ENCODE results near the gene AUNIP.

Gene AUNIP, protein sequence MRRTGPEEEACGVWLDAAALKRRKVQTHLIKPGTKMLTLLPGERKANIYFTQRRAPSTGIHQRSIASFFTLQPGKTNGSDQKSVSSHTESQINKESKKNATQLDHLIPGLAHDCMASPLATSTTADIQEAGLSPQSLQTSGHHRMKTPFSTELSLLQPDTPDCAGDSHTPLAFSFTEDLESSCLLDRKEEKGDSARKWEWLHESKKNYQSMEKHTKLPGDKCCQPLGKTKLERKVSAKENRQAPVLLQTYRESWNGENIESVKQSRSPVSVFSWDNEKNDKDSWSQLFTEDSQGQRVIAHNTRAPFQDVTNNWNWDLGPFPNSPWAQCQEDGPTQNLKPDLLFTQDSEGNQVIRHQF

DNA sequence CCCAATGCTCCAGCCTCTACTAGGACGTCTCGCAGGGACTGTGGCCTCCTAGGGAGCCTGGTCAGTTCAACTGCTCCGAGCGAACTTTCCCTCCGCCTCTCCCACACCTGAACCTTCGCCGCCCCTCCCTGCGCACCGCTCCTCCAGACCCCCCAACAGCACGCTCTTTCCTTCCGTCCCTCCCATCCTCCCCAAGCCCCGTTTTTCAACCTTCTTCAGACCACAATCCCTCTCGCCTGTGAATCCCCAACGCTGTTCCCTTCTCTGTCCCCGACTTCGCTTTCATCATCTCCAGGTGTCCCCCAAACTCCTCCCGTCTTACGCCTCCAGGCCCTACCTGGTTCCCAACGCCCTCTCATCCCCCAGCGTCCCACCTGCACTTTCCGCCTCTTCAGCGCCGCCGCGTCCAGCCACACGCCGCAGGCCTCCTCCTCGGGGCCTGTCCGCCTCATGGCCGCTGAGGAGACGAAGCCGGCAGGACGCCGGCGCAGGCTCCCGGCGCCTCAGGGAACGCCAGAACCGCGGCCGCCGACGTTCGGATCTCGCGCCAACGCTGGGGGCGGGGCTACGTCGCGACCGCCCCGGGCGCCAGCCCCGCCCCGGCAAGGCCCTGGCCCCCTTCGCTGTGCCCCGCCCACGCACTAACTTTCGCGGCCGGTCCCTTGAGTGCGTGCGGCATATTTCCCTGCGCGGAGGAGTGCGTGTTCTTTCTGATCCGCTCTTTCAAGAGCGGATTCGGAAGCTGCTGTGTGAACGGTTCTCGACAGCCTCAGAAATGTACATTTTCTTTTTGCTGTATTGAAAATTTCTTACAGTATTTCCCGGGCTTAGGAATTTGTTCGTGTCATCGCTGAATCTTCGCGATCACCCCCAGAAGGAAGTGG is at the start of gene AUNIP:
Gene AUNIP (minus strand): TSS at position 552 of the 884 bp plus-strand sequence. CDS start 100 bp downstream, at position 452.
- DNase-seq: peak; percentile 94

DNA sequence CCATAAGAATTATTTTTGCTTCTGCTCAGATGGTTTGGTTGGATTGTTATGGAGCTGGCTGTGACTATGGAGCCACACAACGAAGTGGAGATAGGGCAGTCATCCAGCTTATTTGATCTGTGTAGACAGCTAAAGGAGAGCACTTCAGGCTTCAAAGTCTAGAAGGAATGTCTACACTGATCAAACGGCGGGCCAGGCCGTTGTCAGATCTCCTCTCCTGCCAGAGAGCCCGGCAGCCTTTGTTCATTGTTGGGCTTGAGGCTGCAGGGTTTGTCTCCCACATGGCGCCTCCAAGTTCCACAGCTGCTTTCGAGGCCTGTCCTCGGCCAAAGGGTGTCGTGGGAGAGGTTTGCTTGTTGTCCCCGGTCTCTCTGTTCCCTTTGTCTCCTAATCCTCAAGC is 49.8 kb upstream of the AUNIP start:
- DNase-seq: no peak

GRCh38 chr1:25908161-25908560 is 48.9 kb upstream of the AUNIP start:
- DNase-seq: no peak

GRCh38 chr1:25907601-25908000 is 48.3 kb upstream of the AUNIP start:
- DNase-seq: no peak

DNA sequence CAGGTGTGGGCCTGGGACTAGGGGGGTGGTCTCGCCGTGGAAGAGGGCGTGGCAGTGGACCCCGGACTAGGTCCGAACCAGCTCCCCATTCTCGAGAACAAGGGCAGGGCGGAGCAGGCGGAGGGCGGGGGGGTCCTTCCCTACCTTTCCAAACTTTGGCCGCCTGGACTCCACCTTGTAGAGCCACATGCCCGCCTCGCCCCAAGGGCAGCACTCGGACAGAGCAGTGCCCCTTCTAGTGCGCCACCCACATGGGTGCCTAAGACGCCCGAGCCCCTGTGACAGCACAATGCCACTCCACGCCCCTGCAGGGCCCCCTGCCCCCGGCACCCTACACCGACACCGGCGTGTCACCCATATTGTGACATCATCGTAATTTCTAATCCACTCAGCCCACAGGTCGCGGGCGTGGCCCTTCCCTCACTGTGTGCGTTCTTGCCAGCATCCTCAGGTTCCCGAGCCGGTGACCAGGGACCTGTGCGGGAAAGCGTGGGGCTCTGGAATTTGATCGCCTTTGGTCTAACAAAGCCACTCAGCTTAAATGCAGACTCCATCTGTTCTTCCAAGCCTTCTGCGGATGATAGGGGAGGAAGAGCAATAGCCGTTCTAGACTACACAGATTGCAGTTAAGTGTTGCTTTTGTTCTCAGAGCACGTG is 47.5 kb upstream of the AUNIP start:
- peak; percentile 52 for DNase-seq

GRCh38 chr1:25905680-25906643 is 46.7 kb upstream of the AUNIP start, which contains the start of gene STMN1:
Gene STMN1, minus strand, starts transcription at chr1:25906419. Its CDS starts 1,743 bp downstream, at chr1:25904676.
- peak; percentile 94 for DNase-seq

DNA sequence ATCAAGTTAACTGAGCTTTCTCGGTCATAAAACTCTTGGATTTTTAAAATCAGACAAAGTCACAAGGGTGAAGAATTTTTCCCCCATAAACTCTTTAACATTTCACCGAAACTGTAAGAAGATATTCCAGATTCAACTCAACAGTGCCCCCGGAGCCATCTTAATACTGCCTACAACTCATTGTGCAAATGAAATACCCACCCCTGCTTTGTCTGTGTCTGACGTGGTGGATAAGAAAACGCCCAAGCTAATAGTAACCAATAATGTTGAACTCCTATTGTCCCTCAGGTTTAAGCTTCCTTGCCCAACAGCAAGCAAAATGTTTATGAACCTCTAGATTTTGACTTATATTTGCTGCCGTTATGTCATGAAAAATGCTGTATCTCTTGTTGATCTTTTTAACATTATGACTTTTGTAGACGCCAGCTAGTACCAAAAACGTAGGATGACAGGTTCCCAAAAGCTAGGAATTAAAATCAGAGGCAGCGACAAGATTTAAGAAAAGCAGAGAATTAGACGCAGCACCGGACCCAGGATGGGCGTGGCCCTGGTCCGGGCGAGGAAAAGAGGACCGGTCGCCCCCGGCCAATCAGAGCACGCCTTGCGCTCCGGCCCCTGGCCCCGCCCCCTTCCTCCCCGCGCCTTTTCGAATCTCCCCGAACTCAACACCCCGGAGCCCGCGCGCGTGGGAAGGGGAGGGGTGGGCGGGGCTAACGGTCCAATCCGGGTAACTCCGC is 45.9 kb upstream of the AUNIP start:
- DNase-seq: peak; percentile 98

GRCh38 chr1:25903986-25904385 is 44.7 kb upstream of the AUNIP start:
- no peak for DNase-seq

- no peak for DNase-seq
Observed at GRCh38 chr1:25902462-25902861, 43.2 kb upstream of the AUNIP start.

DNA sequence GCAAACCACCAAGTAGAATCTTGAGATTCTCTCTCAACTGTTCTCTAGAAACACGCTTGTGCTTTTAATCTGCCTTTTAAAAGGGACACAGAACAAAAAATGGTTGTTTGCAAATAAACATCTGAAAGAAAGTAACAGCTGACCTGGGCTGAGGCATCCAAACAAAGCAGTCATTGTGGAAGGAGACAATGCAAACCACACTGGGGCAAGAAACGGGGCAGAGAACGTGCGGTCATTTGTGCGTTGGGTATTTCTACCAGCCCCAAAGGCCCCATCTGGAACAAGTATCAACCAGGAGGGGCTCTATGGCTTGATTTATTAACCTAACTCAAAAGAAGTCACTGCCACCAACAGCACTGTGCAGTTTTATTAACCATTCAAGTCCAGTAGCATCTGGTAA is 41.0 kb upstream of the AUNIP start:
- DNase-seq: no peak

- no peak for DNase-seq
Observed at GRCh38 chr1:25899792-25900191, 40.5 kb upstream of the AUNIP start.

- DNase-seq: no peak
Observed at GRCh38 chr1:25898223-25899015, 39.2 kb upstream of the AUNIP start.

DNA sequence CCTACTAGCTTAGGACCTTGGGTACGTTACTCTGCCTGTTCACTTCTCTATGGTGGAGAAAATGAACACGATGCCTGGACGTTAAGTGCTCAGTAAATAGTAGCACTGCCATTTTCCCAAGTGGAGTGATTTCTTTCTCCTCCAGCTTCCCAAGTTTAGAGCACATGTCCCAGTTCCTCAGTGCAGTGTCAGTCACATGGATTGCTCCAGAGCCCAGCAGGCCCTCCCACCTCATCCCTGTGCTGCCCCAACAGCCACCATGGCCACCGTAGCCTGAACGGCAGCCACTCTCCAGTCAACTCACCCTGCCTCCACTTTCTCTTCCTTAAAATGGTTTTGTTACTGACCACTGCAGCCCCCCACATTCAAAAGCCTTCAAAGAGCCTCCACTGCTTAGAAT is 38.5 kb upstream of the AUNIP start:
- no peak for DNase-seq

DNA sequence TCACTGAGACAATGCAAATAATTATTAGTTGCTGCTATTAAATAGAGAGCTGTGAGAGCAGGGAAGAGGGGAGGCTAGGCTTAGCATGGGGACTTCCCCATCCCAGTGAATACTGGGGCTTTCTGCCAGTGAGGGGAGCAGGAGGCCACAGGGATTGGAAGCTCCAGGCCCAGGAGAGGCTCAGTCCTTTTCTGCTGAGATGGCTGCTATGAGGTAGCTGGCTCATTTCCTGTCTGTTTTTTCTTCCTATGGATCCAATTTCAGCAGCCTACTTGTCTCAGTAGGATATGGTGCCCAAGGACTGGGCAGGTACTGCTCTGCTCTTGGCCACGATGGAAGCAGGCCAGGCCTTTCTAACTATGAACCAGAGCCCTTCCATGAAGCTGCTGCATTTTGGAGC is 37.0 kb upstream of the AUNIP start:
- DNase-seq: no peak

GRCh38 chr1:25895365-25895990 is 36.2 kb upstream of the AUNIP start:
- peak; percentile 93 for DNase-seq

- no peak for DNase-seq
Observed at GRCh38 chr1:25893116-25893515, 33.9 kb upstream of the AUNIP start.

GRCh38 chr1:25891606-25892005 is 32.3 kb upstream of the AUNIP start:
- DNase-seq: no peak

DNA sequence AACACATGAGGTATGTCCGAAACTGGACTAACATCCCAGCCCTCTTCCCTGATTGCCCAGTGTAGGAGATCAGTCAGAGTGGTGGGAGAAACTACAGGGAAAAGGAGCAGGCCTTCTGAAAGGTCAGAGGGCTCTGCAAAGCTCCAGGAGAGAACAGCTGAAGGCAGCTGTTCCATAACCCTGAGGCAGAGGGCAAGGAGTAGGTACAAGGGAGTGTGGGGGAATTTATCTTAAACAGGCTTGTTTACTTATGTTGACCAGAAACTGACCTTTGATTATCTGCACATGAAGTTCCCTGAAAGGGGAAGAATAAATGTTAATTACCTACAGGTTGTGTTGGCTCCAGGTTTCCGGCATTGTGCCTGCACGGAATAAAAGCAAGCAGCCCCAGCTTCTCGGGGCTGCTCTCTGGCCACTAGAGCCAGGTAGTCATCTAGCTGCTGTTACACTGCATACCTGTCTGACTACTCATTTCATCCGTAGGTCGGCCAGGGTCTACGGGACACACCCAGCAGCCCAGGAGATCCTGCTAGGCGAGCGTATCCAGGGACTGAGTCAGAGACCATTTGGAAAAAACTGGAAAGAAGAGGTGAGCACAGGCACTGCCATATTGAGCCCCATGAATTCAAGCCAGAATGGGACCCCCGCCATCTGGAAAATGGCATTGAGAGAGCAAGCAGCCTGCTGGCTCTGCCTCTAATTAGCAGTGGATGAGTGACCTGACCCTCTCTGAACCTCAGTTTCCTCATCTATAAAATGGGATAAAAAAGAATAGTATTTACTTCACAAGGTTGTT is 31.2 kb upstream of the AUNIP start:
- no peak for DNase-seq

DNA sequence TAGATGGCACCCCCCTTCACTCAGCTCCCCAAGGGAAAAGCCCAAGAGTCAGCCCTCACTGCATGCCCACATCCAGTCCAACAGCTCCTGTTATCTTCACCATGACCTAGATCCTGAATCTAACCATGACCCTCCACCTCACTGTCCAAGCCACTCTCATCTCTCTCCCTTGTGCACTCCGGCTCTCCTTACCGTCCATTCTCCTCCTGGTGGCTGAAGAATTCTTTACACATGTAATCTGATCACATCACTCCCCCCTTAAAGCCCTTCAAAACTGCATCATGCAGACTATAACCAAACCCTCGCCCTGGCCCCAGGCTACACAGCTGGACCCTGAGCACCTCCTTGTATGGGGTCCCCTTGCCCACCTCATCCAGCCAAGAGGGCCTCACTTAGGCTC is 30.2 kb upstream of the AUNIP start:
- no peak for DNase-seq

Data from CD4-positive, alpha-beta T cell treated with Interleukin-17A for 4 hours (primary cell).